NCI-H128 (cell line): ENCODE results near the gene NCOA1.

ENCODE experiments used
- DNase-seq: peaks from one replicate; lab custom pipeline; 2025; ENCODE audit not compliant: unreplicated experiment; lab: John Stamatoyannopoulos, UW

The NCOA1 gene

GRCh38 chr2:24819442-24820174, 328.6 kb downstream of the NCOA1 start:
- no peak for DNase-seq

DNA sequence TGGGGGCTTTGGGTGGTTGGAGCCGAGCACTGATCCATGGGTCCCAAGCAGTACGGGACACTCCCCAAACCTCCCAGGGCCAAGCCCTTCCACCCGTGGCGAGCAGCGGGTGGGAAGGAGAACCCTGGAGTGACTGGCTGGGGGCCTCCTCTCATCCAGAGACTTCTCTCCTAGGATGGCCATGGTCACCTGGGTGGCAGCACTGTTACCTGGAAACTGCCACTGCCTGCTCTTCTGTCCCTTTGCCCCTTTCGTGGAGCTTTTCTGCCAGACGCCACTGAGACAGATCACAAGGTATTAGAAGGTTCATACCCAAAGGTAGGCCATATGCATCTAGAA, 329.1 kb downstream of the NCOA1 start:
- DNase-seq, result no peak
